HG02884 (cell line): Measurements from ENCODE around the gene MYL9.
"Not testable (repeated sequence)": the region's sequence is repeated elsewhere in the genome, so short reads cannot be mapped to it uniquely, and the experiment has no call there.

Experiments
- ATAC-seq: cut with Tn5 transposase; IDR thresholded peaks from one replicate; pipeline ENCODE4 v1.9.1; 2021; ENCODE audit warnings: mild to moderate bottlenecking, moderate library complexity; ENCODE audit not compliant: unreplicated experiment

MYL9 gene

GRCh38 chr20:36548704-36549627 lies 7.6 kb downstream of the MYL9 start:
- ATAC-seq = no peak

GRCh38 chr20:36549628-36549941 lies 8.3 kb downstream of the MYL9 start:
- no peak for ATAC-seq

- no peak for ATAC-seq
Measured at GRCh38 chr20:36549942-36550789, 8.8 kb downstream of the MYL9 start.

GRCh38 chr20:36550790-36551299 lies 9.5 kb downstream of the MYL9 start:
- ATAC-seq = no peak

GRCh38 chr20:36555248-36555647 lies 13.9 kb downstream of the MYL9 start:
- ATAC-seq = no peak

GRCh38 chr20:36562724-36563123 lies 21.4 kb downstream of the MYL9 start:
- no peak for ATAC-seq

- ATAC-seq = no peak
Measured at GRCh38 chr20:36563374-36563773, 22.1 kb downstream of the MYL9 start.

GRCh38 chr20:36564078-36564725 lies 22.9 kb downstream of the MYL9 start:
- ATAC-seq = not testable (repeated sequence)

GRCh38 chr20:36564726-36565121 lies 23.4 kb downstream of the MYL9 start:
- not testable (repeated sequence) for ATAC-seq

- no peak for ATAC-seq
Measured at GRCh38 chr20:36565520-36565919, 24.2 kb downstream of the MYL9 start.

GRCh38 chr20:36569847-36570429 lies 28.6 kb downstream of the MYL9 start:
- ATAC-seq = no peak

- no peak for ATAC-seq
Measured at GRCh38 chr20:36571564-36572504, 30.5 kb downstream of the MYL9 start.

GRCh38 chr20:36572701-36573102 lies 31.4 kb downstream of the MYL9 start:
- ATAC-seq = peak; percentile 10

- ATAC-seq = peak; percentile 60
Measured at GRCh38 chr20:36573103-36573797, 31.9 kb downstream of the MYL9 start, which contains the start of gene TGIF2. TSS of gene TGIF2 (plus strand) at chr20:36573597. CDS start at chr20:36578775, 5,178 bp downstream.

GRCh38 chr20:36573798-36574365 lies 32.6 kb downstream of the MYL9 start:
- no peak for ATAC-seq

GRCh38 chr20:36574366-36575135 lies 33.2 kb downstream of the MYL9 start:
- no peak for ATAC-seq

- no peak for ATAC-seq
Measured at GRCh38 chr20:36576081-36576445, 34.7 kb downstream of the MYL9 start.
